Stomach (tissue), 4 donors: ENCODE measurements around the gene RALA.

Experiments
- CTCF ChIP-seq, 7 experiments: fragments of 450-650 bp in 4 of 7; fragments of 200-600 bp in 3 of 7; sonication (generic) in 3 of 7; IDR thresholded peaks; one replicate each; pipeline ENCODE4 v1.5.1; 2016 to 2019; ENCODE audit warnings: antibody characterized with exemption in 7 of 7, control low read depth in 2 of 7, mild to moderate bottlenecking in 1 of 7
- EP300 ChIP-seq: sonication (generic); formaldehyde crosslinking; IDR thresholded peaks from one replicate; pipeline ENCODE4 v1.6.1; 2017; ENCODE audit warnings: antibody characterized with exemption
- POLR2A ChIP-seq, 4 donors: fragments of 450-650 bp; IDR thresholded peaks; one replicate each; pipeline ENCODE4 v1.6.1; 2016; ENCODE audit warnings: antibody characterized with exemption in 4 of 4, control low read depth in 2 of 4, mild to moderate bottlenecking in 1 of 4, moderate library complexity in 1 of 4

GRCh38 chr7:39622609-39623008 is 763 bp upstream of the RALA start:
- TF ChIP-seq CTCF (IDR thresholded peaks at IDR 0.05): no peak
- TF ChIP-seq EP300: no peak
- no peak for TF ChIP-seq POLR2A (IDR thresholded peaks at IDR 0.05)
